ENCODE data around the gene NME7.
"Not testable (repeated sequence)": the region's sequence is repeated elsewhere in the genome, so short reads cannot be mapped to it uniquely, and the experiment has no call there.

NME7 gene

GRCh38 chr1:169361281-169361680 is 6.3 kb downstream of the NME7 start:
- DNase-seq (ENCODE audit: low read depth), result peak; percentile 30
- no peak for TF ChIP-seq CTCF (conservative IDR thresholded peaks at IDR 0.05; ENCODE audit: low read depth, low read length)
- H3K4me3 ChIP-seq (ENCODE audit: low read length), result no peak overlapping the region

GRCh38 chr1:169360415-169360814 is 7.2 kb downstream of the NME7 start:
- H3K4me3 ChIP-seq (ENCODE audit: low read length), result no peak overlapping the region
- DNase-seq (ENCODE audit: low read depth), result no peak
- TF ChIP-seq CTCF (conservative IDR thresholded peaks at IDR 0.05; ENCODE audit: low read depth, low read length), result no peak

- H3K4me3 ChIP-seq (ENCODE audit: low read length), result no peak overlapping the region
- TF ChIP-seq CTCF (conservative IDR thresholded peaks at IDR 0.05; ENCODE audit: low read depth, low read length), result peak; percentile 69
- DNase-seq (ENCODE audit: low read depth), result peak; percentile 24
These were observed 19.1 kb downstream of the NME7 start for GRCh38 chr1:169348383-169349036.

DNA sequence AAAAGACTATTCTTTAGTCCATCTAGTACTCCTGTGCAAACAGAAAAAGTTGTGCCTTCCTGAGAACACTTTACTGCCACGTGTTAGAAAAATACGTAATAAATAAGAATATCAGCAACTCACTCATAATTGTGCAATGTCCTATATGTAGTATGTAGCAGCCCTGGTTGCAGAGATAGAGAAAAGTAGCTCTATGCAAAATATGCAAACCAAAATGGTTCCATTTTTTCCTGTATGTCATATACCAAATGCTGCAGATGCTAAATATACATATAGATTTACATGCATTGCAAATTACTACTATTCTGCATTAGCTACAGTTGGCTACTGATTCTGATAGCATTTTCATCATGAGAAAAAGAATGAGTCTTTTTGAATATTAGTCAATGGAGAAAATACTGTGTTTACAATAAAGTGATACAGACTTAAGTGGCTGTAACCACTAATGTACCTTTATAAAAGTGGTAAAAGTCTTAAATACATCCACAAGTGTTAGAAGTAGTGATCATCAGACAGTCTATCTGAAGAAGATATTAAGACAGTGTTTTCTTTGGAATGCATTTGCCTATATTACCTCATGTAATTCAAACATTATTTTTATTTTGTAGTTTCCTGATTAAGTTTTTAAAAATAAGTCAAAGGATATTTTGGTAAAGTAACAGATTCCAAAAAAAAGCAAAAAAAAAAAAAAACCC is 19.8 kb downstream of the NME7 start:
- no peak overlapping the region for H3K4me3 ChIP-seq (ENCODE audit: low read length)
- no peak for DNase-seq (ENCODE audit: low read depth)
- no peak for TF ChIP-seq CTCF (conservative IDR thresholded peaks at IDR 0.05; ENCODE audit: low read depth, low read length)

DNA sequence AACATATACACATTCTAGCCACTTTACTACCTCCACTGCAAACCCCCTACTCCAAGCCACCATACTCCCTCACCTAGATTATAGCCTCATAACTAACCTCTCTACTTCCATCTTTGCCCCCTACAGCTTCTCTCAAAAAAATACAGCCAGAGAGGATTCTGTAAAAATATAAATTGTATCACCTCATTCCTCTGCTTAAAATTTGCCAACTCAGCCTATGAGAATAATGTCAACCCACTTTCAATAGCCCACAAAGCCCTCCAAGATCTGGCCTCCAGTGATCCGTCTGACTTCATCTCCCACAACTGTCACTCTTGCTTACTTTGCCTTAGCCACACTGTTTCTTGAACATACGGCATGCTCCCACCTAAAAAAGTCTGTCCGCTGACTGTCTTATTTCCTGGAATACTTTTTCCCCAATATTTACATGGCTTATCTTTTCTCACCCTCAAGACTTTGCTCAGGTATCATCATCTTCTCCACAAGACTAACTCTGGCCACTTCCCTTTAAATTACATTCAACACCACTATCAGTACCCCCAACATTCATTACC is 21.5 kb downstream of the NME7 start:
- TF ChIP-seq CTCF (conservative IDR thresholded peaks at IDR 0.05; ENCODE audit: low read depth, low read length), result no peak
- DNase-seq (ENCODE audit: low read depth), result no peak
- no peak overlapping the region for H3K4me3 ChIP-seq (ENCODE audit: low read length)

DNA sequence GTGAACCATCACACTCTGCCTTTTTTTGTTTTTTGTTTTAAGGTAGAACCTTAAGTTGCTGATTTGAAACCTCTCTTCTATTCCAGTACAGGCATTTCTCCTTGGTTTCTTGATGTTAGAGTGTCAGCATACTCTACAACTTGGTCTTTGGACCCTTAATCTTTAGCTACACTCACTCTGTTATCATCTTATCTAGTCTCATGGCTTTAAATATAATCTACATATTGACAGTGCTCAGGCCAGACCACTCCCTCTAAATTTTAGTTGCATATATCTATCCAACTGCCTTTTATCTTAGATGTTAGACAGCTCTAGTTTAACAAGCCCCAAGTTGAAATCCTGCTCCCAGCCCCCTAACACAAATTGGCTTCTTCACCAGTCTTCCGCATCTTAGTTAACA is 22.1 kb downstream of the NME7 start:
- no peak for TF ChIP-seq CTCF (conservative IDR thresholded peaks at IDR 0.05; ENCODE audit: low read depth, low read length)
- DNase-seq (ENCODE audit: low read depth), result no peak
- no peak overlapping the region for H3K4me3 ChIP-seq (ENCODE audit: low read length)

DNA sequence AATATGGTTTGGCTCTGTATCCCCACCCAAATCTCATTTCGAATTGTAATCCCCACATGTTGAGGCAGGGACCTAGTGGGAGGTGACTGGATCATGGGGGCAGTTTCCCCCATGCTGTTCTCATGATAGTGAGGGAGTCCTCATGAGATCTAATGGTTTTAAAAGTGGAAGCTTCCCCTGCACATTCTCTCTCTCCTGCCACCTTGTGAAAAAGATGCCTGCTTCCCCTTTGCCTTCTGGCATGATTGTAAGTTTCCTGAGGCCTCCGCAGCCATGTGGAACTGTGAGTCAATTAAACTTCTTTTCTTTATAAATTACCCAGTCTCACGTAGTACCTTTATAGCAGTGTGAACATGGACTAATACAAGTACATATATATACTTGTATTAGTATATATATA is 25.5 kb downstream of the NME7 start:
- DNase-seq (ENCODE audit: low read depth); H3K4me3 ChIP-seq (ENCODE audit: low read length): not testable (repeated sequence)

Data from retinal pigment epithelial cell (primary cell).